CD4-positive, alpha-beta T cell (primary cell): Measurements from ENCODE around the gene CSHL1. TPM values are rescaled to one million over a fixed set of nuclear protein-coding genes. Genes with fewer than 3 reads are reported as not detected.

Experiments
- ATAC-seq: fragments of 200-7000 bp; cut with Tn5 transposase; one replicate; pipeline ENCODE4 v1.10.0; 2022; ENCODE audit warnings: mild to moderate bottlenecking; ENCODE audit not compliant: poor library complexity
- CTCF ChIA-PET: fragments of 350-600 bp; sonication (Branson Sonifier 250); formaldehyde crosslinking; loops from one replicate; lab custom pipeline; 2021; ENCODE audit warnings: antibody characterized with exemption, inconsistent platforms; lab: Charles Lee
- POLR2A ChIA-PET: fragments of 350-600 bp; sonication (Branson Sonifier 250); formaldehyde crosslinking; loops from one replicate; lab custom pipeline; 2021; ENCODE audit warnings: antibody characterized with exemption, inconsistent platforms; lab: Charles Lee
- DNase-seq, 14 experiments: peaks; one replicate each; pipeline ENCODE4 v3.0.0-alpha.2; 2013 to 2020; ENCODE audit warnings: mixed read lengths in 2 of 14
- H3K27ac ChIP-seq, 2 donors: one replicate each; pipeline versions ENCODE4 v1.5.1 to v1.7.0; 2013; ENCODE audit warnings: low read length in 2 of 2, low read depth in 1 of 2, mild to moderate bottlenecking in 1 of 2
- H3K27me3 ChIP-seq, 2 experiments: 1 replicate in 1 of 2; 2 replicates in 1 of 2; pipeline versions ENCODE4 v1.6.1 to v1.7.0; 2013; ENCODE audit warnings: low read length in 2 of 2, control low read depth in 1 of 2, mild to moderate bottlenecking in 1 of 2, moderate library complexity in 1 of 2; ENCODE audit not compliant: insufficient read depth in 2 of 2, control insufficient read depth in 1 of 2
- H3K36me3 ChIP-seq: one replicate; pipeline ENCODE4 v1.6.1; 2013; ENCODE audit warnings: low read length, control low read depth; ENCODE audit not compliant: insufficient read depth
- H3K4me1 ChIP-seq: one replicate; pipeline ENCODE4 v1.6.1; 2013; ENCODE audit warnings: low read length, control low read depth; ENCODE audit not compliant: insufficient read depth
- H3K4me3 ChIP-seq: one replicate; pipeline ENCODE4 v1.5.1; 2013; ENCODE audit warnings: mild to moderate bottlenecking, low read length, moderate library complexity
- H3K9me3 ChIP-seq, 2 experiments: 1 replicate in 1 of 2; 2 replicates in 1 of 2; pipeline versions ENCODE4 v1.6.1 to v1.7.0; 2013; ENCODE audit warnings: low read length in 2 of 2, mild to moderate bottlenecking in 2 of 2, control low read depth in 1 of 2, moderate library complexity in 1 of 2; ENCODE audit not compliant: control insufficient read depth in 1 of 2, insufficient read depth in 1 of 2
- H3K27ac Mint-ChIP-seq: one replicate; pipeline ENCODE4 v1.8.0; 2020; ENCODE audit warnings: mixed read lengths
- H3K27me3 Mint-ChIP-seq: one replicate; pipeline ENCODE4 v1.8.0; 2021; ENCODE audit warnings: mixed read lengths
- H3K36me3 Mint-ChIP-seq: one replicate; pipeline ENCODE4 v1.8.0; 2021; ENCODE audit warnings: low read depth, mixed read lengths
- H3K4me1 Mint-ChIP-seq: one replicate; pipeline ENCODE4 v1.8.0; 2021; ENCODE audit warnings: low read depth, mixed read lengths
- H3K4me3 Mint-ChIP-seq: one replicate; pipeline ENCODE4 v1.8.0; 2020; ENCODE audit warnings: mild to moderate bottlenecking, mixed read lengths
- H3K9me3 Mint-ChIP-seq: one replicate; pipeline ENCODE4 v1.8.0; 2020; ENCODE audit warnings: mixed read lengths
- CTCF ChIP-seq: fragments of 200-600 bp; IDR thresholded peaks from one replicate; pipeline ENCODE4 v1.8.0; 2022; ENCODE audit warnings: antibody characterized with exemption, mild to moderate bottlenecking
- intact Hi-C, 2 experiments: fragments of 100-400 bp; cut with DNase I in 1 of 2; cut with micrococcal nuclease in 1 of 2; formaldehyde crosslinking; loops; one replicate each; pipeline versions ENCODE4 v1.15.1 to v1.9.0; 2023 to 2025; cut with DNase I, micrococcal nuclease
- total RNA-seq, 174 experiments: library from RNA in 2 of 174; stranded (reverse) in 2 of 174; gene quantifications; one replicate each; pipeline ENCODE4 v1.2.3 and lab custom pipeline; 2021 to 2026

CSHL1 gene
- total RNA-seq, 2 experiments from 2014 or later: not detected

GRCh38 chr17:63937920-63938319 is 26.9 kb upstream of the CSHL1 start:
- no peaks in the 10 kb centered on the region for H3K27me3 Mint-ChIP-seq
- peaks cover 9% of the 10 kb centered on the region for H3K4me1 Mint-ChIP-seq
- CTCF ChIA-PET: no interaction called here
- no peak for ATAC-seq
- H3K4me1 ChIP-seq: peaks cover 6% of the 10 kb centered on the region
- no peaks in the 10 kb centered on the region for H3K9me3 Mint-ChIP-seq
- no peaks in the 10 kb centered on the region for H3K36me3 Mint-ChIP-seq
- POLR2A ChIA-PET: no interaction called here
- DNase-seq: no peak
- H3K36me3 ChIP-seq: no peaks in the 10 kb centered on the region
- intact Hi-C loops: no loop called here
- H3K4me3 ChIP-seq: no peak overlapping the region
- TF ChIP-seq CTCF: no peak
- no peak overlapping the region for H3K27ac ChIP-seq
- H3K9me3 ChIP-seq: no peaks in the 10 kb centered on the region
- H3K4me3 Mint-ChIP-seq: no peak overlapping the region
- no peaks in the 10 kb centered on the region for H3K27me3 ChIP-seq
- H3K27ac Mint-ChIP-seq: no peak overlapping the region

GRCh38 chr17:63937319-63937718 is 26.3 kb upstream of the CSHL1 start:
- Mint-ChIP-seq H3K36me3 (no peaks in the 10 kb centered on the region), H3K27me3 (no peaks in the 10 kb centered on the region), H3K27ac (no peak overlapping the region), H3K4me1 (peaks cover 11% of the 10 kb centered on the region), H3K9me3 (no peaks in the 10 kb centered on the region), H3K4me3 (no peak overlapping the region)
- no peak for ATAC-seq
- Histone ChIP-seq H3K4me1 (peaks cover 12% of the 10 kb centered on the region), H3K4me3 (no peak overlapping the region), H3K27me3 (no peaks in the 10 kb centered on the region), H3K36me3 (no peaks in the 10 kb centered on the region), H3K27ac (no peak overlapping the region), H3K9me3 (no peaks in the 10 kb centered on the region)
- ChIA-PET CTCF (interaction anchor here (0.6 to 1.2 kb wide), 3 partner anchors 9 to 309 kb away, joined by 3 to 5 read pairs (median 3); no protein-coding TSS in a partner anchor), POLR2A (no interaction called here)
- no peak for TF ChIP-seq CTCF
- intact Hi-C loops: no loop called here
- DNase-seq: no peak

GRCh38 chr17:63934183-63935112 is 23.4 kb upstream of the CSHL1 start:
- H3K4me3 Mint-ChIP-seq: no peak overlapping the region
- H3K27ac Mint-ChIP-seq: no peak overlapping the region
- no peak overlapping the region for H3K27ac ChIP-seq
- CTCF ChIA-PET: interaction anchor here (1.2 to 2.0 kb wide), 3 partner anchors 12 to 91 kb away, joined by 3 to 7 read pairs (median 6); no protein-coding TSS in a partner anchor
- DNase-seq (no peak), ATAC-seq (no peak)
- intact Hi-C loops: loop anchor here in 1 of 2 experiments (5.0 kb wide), 1 partner anchor 53 kb away; no protein-coding TSS in a partner anchor
- H3K36me3 ChIP-seq: peaks cover 10% of the 10 kb centered on the region
- H3K4me1 ChIP-seq: peaks cover 33% of the 10 kb centered on the region
- POLR2A ChIA-PET: interaction anchor here (0.6 to 2.9 kb wide), 3 partner anchors 12 to 214 kb away, joined by 3 to 12 read pairs (median 4); no protein-coding TSS in a partner anchor
- no peaks in the 10 kb centered on the region for H3K27me3 ChIP-seq
- peaks cover 28% of the 10 kb centered on the region for H3K4me1 Mint-ChIP-seq
- no peak for TF ChIP-seq CTCF
- peaks cover 7% of the 10 kb centered on the region for H3K36me3 Mint-ChIP-seq
- H3K9me3 Mint-ChIP-seq: no peaks in the 10 kb centered on the region
- no peak overlapping the region for H3K4me3 ChIP-seq
- no peaks in the 10 kb centered on the region for H3K9me3 ChIP-seq
- no peaks in the 10 kb centered on the region for H3K27me3 Mint-ChIP-seq
